H1 (cell line): ENCODE results near the gene VPS54. TPM values are rescaled to one million over a fixed set of nuclear protein-coding genes. Genes with fewer than 3 reads are reported as not detected.

ENCODE experiments used
- polyA plus RNA-seq, 7 experiments: library from polyadenylated mRNA; depleted of rRNA in 3 of 7; stranded (reverse) in 5 of 7; unstranded in 2 of 7; fragments of >200 nt in 5 of 7; fragments of 200-250 nt in 2 of 7; gene quantifications; 1 replicate in 5 of 7; 2 replicates in 1 of 7; 4 replicates in 1 of 7; pipeline versions ENCODE4 v1.2.1 to v1.2.3, GENCODE V29; 2011 to 2013; ENCODE audit warnings: missing spikeins in 2 of 7, mixed read lengths in 2 of 7
- total RNA-seq: library from RNA; stranded (reverse); fragmentation: NEBNext Ultra II Directional; extraction: Animal tissue kit (Norgen Biotek cat#: 25700); gene quantifications from 2 replicates; pipeline ENCODE4 v1.2.1, GENCODE V29; 2021
- TF ChIP-seq, protein P1 (sequence below), 3 experiments: IDR thresholded peaks; 1 replicate in 2 of 3; 2 replicates in 1 of 3; pipeline versions ENCODE4 v1.5.1 to v1.6.1; 2011; ENCODE audit warnings: low read length in 3 of 3, mild to moderate bottlenecking in 3 of 3, inconsistent platforms in 2 of 3, low read depth in 1 of 3, moderate library complexity in 1 of 3; ENCODE audit not compliant: insufficient read depth in 1 of 3; ENCODE audit errors: control extremely low read depth in 1 of 3

VPS54 gene
- total and polyA plus RNA-seq, 2 of the 8 experiments (the other 6 are each of a cell fraction or from before 2014, with no cell fraction given), result 3.6 to 13.2 TPM

DNA sequence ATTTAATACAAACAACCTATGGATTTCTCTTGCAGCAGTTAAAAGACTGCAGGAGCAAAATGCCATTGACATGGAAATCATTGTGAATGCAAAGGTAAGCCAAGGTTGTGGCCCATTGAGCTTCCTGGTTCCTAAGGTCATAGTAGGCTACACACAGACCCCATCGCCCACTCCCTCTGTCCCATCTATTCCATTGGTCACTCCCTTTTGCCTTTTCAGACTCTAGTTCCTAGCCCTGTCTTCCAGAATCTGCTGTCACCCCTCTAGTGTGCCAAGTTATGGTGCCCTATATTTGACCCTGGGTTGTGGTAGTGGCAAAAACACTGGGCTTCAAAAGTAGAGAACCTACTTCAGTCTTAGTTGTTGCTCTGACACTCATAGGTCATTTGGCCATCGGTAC, 132.8 kb downstream of the VPS54 start (continued):
- TF ChIP-seq, protein P1, sequence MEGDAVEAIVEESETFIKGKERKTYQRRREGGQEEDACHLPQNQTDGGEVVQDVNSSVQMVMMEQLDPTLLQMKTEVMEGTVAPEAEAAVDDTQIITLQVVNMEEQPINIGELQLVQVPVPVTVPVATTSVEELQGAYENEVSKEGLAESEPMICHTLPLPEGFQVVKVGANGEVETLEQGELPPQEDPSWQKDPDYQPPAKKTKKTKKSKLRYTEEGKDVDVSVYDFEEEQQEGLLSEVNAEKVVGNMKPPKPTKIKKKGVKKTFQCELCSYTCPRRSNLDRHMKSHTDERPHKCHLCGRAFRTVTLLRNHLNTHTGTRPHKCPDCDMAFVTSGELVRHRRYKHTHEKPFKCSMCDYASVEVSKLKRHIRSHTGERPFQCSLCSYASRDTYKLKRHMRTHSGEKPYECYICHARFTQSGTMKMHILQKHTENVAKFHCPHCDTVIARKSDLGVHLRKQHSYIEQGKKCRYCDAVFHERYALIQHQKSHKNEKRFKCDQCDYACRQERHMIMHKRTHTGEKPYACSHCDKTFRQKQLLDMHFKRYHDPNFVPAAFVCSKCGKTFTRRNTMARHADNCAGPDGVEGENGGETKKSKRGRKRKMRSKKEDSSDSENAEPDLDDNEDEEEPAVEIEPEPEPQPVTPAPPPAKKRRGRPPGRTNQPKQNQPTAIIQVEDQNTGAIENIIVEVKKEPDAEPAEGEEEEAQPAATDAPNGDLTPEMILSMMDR (IDR thresholded peaks at IDR 0.05; ENCODE audit: control extremely low read depth in 1 of 3, insufficient read depth in 1 of 3, low read depth in 1 of 3, low read length in 3 of 3), result no peak
